Vagina (tissue), 2 donors: ENCODE results near the gene SPRY1.

Experiments used
- CTCF ChIP-seq, 3 experiments: fragments of 450-650 bp in 2 of 3; fragments of 200-600 bp in 1 of 3; sonication (generic) in 1 of 3; IDR thresholded peaks; one replicate each; pipeline ENCODE4 v1.5.1; 2017 to 2019; ENCODE audit warnings: antibody characterized with exemption in 3 of 3, mild to moderate bottlenecking in 2 of 3, moderate library complexity in 2 of 3
- POLR2A ChIP-seq, 2 donors: fragments of 450-650 bp; IDR thresholded peaks; one replicate each; pipeline ENCODE4 v1.6.1; 2017; ENCODE audit warnings: antibody characterized with exemption in 2 of 2, mild to moderate bottlenecking in 2 of 2, moderate library complexity in 2 of 2
- POLR2AphosphoS5 ChIP-seq, 2 donors: sonication (generic); formaldehyde crosslinking; IDR thresholded peaks; one replicate each; pipeline ENCODE4 v1.9.0; 2017; ENCODE audit warnings: antibody characterized with exemption in 2 of 2, mild to moderate bottlenecking in 2 of 2, low read depth in 1 of 2; ENCODE audit not compliant: insufficient read depth in 1 of 2

- TF ChIP-seq CTCF (IDR thresholded peaks at IDR 0.05), result no peak
- TF ChIP-seq POLR2A (IDR thresholded peaks at IDR 0.05), result no peak
- no peak for TF ChIP-seq POLR2AphosphoS5 (IDR thresholded peaks at IDR 0.05; ENCODE audit: insufficient read depth in 1 of 2, low read depth in 1 of 2)
These were observed 5.5 kb downstream of the SPRY1 start for GRCh38 chr4:123402121-123402465.
